Subcutaneous adipose tissue (tissue), 4 donors: ENCODE data around the gene ISLR. TPM values are rescaled to one million over a fixed set of nuclear protein-coding genes. Genes with fewer than 3 reads are reported as not detected.

Experiments used
- CTCF ChIP-seq: fragments of 450-650 bp; IDR thresholded peaks from one replicate; pipeline ENCODE4 v1.5.1; 2016; ENCODE audit warnings: low read depth, mild to moderate bottlenecking, control low read depth, antibody characterized with exemption, moderate library complexity
- total RNA-seq, 4 donors: library from RNA; depleted of rRNA; stranded (reverse); fragments of >200 nt; gene quantifications; one replicate each; pipeline ENCODE4 v1.1.0, GENCODE V29; 2016

ISLR gene
- total RNA-seq, 4 donors from 2014 or later: 52.0 to 89.6 (median 63.8) TPM

DNA sequence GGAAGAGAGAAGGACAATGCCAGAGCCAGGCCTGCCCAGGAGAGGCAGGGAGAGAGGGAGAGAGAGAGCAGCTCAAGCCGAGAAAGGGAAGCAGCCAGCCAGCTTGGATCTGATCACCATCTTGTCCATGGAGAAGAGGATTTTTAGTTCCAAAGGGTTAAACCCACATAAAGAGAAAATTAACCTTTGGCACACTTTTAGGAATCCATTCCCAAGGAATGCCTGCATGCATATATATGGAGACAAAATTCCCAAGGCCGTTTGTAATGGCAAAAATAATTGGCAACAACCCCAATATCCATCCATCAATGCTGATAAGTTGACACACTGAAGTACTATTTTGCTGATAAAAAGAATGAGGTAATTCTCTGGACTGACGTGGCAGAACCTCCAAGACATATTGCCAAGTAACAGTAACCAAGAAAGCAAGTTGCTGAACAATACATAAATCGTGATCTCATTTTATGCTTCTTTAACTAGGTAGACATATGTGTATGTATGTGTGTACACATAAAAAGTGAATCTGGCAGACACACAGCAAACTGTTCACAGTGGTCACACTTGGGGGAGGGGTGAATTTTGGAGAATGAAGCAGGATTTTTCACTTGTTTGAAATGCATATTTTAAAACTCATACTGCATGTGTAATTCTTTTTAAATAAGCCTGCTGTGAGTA, 36.6 kb downstream of the ISLR start:
- TF ChIP-seq CTCF: no peak

GRCh38 chr15:74210729-74211128, 37.2 kb downstream of the ISLR start:
- TF ChIP-seq CTCF: no peak

- no peak for TF ChIP-seq CTCF
These were observed 38.1 kb downstream of the ISLR start for GRCh38 chr15:74211656-74212055.

GRCh38 chr15:74212494-74212893, 39.0 kb downstream of the ISLR start:
- TF ChIP-seq CTCF: no peak

- no peak for TF ChIP-seq CTCF
These were observed 40.4 kb downstream of the ISLR start for GRCh38 chr15:74213858-74214284.

GRCh38 chr15:74214324-74215021, 41.0 kb downstream of the ISLR start:
- TF ChIP-seq CTCF: no peak

- TF ChIP-seq CTCF: no peak
These were observed 42.4 kb downstream of the ISLR start for GRCh38 chr15:74215958-74216357.
